ENCODE results near the gene CPNE4.
A peak's percentile ranks its signal among the peaks of the same experiment; 100 is the strongest.
"Not testable (repeated sequence)": the region's sequence is repeated elsewhere in the genome, so short reads cannot be mapped to it uniquely, and the experiment has no call there.

CPNE4 gene

DNA sequence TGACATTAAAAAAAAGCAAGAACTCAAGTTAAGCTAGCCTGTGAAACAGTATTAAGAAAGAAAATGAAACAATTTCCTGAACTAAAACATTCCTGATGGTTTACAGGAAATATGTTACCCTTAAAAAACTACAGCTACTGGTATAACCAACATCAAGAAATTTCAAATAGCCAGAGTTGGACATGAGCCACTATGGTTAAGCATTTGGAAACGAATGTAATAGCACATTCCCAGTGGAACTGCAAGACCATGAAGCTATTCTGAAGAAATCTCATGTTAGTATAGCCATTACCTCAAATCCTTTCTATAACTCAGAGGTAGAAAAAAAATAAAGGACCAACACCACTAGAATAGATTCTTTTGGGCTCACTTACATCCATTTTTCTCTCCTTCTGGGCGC lies 30.2 kb downstream of the CPNE4 start:
- Histone ChIP-seq H3K9me3 (ENCODE audit: control insufficient read depth, insufficient read depth, low read length) (no peaks in the 10 kb centered on the region), H3K9ac (ENCODE audit: low read depth, low read length) (no peak overlapping the region), H3K36me3 (ENCODE audit: insufficient read depth, low read length) (no peaks in the 10 kb centered on the region), H3K4me1 (ENCODE audit: insufficient read depth, low read length) (peaks cover 19% of the 10 kb centered on the region)

DNA sequence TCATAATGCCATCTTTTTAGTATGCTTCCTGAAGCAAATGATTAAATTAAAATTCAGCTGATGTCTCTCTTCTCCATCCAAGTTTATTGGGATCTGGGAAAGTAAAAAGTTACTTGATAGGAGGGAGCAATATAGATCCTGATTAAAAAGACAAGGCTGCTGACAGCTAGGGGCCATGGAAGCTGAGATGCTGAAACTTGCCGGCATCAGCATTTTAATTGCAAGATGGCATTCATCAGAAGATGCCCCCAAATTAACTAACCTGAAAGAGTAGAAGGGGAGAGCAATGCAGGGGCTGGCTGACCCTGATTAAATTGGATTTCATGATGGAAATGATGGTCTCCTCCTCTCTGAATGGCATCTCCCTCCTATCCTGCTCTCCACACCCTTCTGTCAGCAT lies 31.1 kb downstream of the CPNE4 start:
- H3K36me3 ChIP-seq (ENCODE audit: insufficient read depth, low read length) = no peaks in the 10 kb centered on the region
- no peak overlapping the region for H3K9ac ChIP-seq (ENCODE audit: low read depth, low read length)
- peaks cover 19% of the 10 kb centered on the region for H3K4me1 ChIP-seq (ENCODE audit: insufficient read depth, low read length)
- no peaks in the 10 kb centered on the region for H3K9me3 ChIP-seq (ENCODE audit: control insufficient read depth, insufficient read depth, low read length)

DNA sequence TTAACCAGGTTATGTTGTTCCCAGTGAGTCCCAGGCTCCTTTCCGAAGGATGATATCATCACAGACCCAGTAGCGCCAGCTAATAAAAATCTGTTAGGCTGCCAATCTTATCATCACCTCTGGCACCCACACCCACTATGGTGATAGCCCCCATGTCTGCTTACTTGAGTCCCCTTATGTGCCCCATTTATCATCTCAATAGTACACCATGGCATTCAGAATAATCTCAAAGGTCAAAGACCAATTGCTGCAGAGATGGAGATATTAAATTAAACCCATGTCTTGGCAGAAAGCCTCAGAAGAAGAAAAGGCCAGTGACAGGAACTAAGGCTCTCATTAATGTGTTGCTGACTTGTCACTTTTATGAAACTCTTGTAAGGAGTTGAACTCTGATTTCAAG lies 32.8 kb downstream of the CPNE4 start:
- no peaks in the 10 kb centered on the region for H3K9me3 ChIP-seq (ENCODE audit: control insufficient read depth, insufficient read depth, low read length)

DNA sequence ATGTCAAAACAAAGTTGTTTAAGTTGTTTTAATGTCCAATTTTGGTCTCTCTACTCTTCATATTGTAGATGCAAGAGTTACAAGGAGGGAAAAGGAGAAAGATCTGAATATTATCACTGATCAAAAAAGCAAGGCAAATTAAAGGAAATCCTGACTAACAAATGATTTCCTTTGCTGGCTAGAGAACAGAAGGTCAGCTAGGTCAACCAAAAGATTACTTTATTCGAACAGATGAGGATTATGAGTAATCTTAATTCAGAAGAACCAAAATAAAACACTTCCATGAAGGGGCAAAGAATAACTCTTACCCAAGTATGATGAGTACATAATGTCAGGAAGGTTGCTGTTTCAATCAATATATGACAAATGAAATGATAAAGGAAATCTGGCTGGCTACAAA lies 33.8 kb downstream of the CPNE4 start:
- H3K4me1 ChIP-seq (ENCODE audit: insufficient read depth, low read length) = peaks cover 32% of the 10 kb centered on the region
- H3K9me3 ChIP-seq (ENCODE audit: control insufficient read depth, insufficient read depth, low read length) = no peaks in the 10 kb centered on the region
- H3K9ac ChIP-seq (ENCODE audit: low read depth, low read length) = no peak overlapping the region
- H3K36me3 ChIP-seq (ENCODE audit: insufficient read depth, low read length) = no peaks in the 10 kb centered on the region

More for the DNA sequence above, 32.8 kb downstream of the CPNE4 start:
- H3K36me3 ChIP-seq (ENCODE audit: insufficient read depth, low read length) = no peaks in the 10 kb centered on the region
- peaks cover 32% of the 10 kb centered on the region for H3K4me1 ChIP-seq (ENCODE audit: insufficient read depth, low read length)
- H3K9ac ChIP-seq (ENCODE audit: low read depth, low read length) = no peak overlapping the region

DNA sequence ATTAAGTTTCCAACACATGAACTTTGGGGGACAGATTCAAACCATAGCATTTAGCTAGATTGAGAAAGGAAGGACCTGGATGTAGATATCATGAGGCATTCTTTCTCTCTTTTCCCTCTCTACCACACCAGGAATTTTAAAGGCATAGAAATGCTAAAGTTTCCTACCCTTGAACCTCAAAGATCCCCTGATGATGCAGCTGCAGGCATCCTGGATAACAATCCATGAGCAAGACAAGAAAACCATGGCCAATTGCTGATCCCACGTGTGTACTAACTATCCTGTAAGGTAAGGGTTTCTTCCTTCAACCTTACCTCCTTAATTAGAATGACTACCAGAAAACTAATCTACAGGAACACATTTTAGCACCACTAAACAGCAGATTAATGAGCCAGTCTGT lies 36.8 kb downstream of the CPNE4 start:
- Histone ChIP-seq H3K9me3 (ENCODE audit: control insufficient read depth, insufficient read depth, low read length) (no peaks in the 10 kb centered on the region; the same call in 1 of the 2 replicates), H3K4me1 (ENCODE audit: insufficient read depth, low read length) (peaks cover 28% of the 10 kb centered on the region), H3K9ac (ENCODE audit: low read depth, low read length) (no peak overlapping the region), H3K36me3 (ENCODE audit: insufficient read depth, low read length) (no peaks in the 10 kb centered on the region)

GRCh38 chr3:131995891-131996290 lies 38.9 kb downstream of the CPNE4 start:
- H3K4me1 ChIP-seq (ENCODE audit: insufficient read depth, low read length) = peaks cover 16% of the 10 kb centered on the region
- H3K9me3 ChIP-seq (ENCODE audit: control insufficient read depth, insufficient read depth, low read length) = peaks cover 5% of the 10 kb centered on the region; the same call in 1 of the 2 replicates
- H3K9ac ChIP-seq (ENCODE audit: low read depth, low read length) = no peak overlapping the region
- no peaks in the 10 kb centered on the region for H3K36me3 ChIP-seq (ENCODE audit: insufficient read depth, low read length)

- Histone ChIP-seq H3K9me3 (ENCODE audit: control insufficient read depth, insufficient read depth, low read length) (peaks cover 8% of the 10 kb centered on the region), H3K9ac (ENCODE audit: low read depth, low read length) (no peak overlapping the region), H3K36me3 (ENCODE audit: insufficient read depth, low read length) (no peaks in the 10 kb centered on the region), H3K4me1 (ENCODE audit: insufficient read depth, low read length) (no peaks in the 10 kb centered on the region)
Observed at GRCh38 chr3:131989318-131989717, 45.5 kb downstream of the CPNE4 start.

GRCh38 chr3:131988209-131988608 lies 46.6 kb downstream of the CPNE4 start:
- H3K9me3 ChIP-seq (ENCODE audit: control insufficient read depth, insufficient read depth, low read length) = peaks cover 8% of the 10 kb centered on the region

GRCh38 chr3:131983689-131984088 lies 51.1 kb downstream of the CPNE4 start:
- Histone ChIP-seq H3K9me3 (ENCODE audit: control insufficient read depth, insufficient read depth, low read length) (no peaks in the 10 kb centered on the region; the same call in 1 of the 2 replicates), H3K4me1 (ENCODE audit: insufficient read depth, low read length) (no peaks in the 10 kb centered on the region), H3K36me3 (ENCODE audit: insufficient read depth, low read length) (no peaks in the 10 kb centered on the region), H3K9ac (ENCODE audit: low read depth, low read length) (no peak overlapping the region)

More at GRCh38 chr3:131988209-131988608, 46.6 kb downstream of the CPNE4 start:
- no peaks in the 10 kb centered on the region for H3K4me1 ChIP-seq (ENCODE audit: insufficient read depth, low read length)
- no peaks in the 10 kb centered on the region for H3K36me3 ChIP-seq (ENCODE audit: insufficient read depth, low read length)
- H3K9ac ChIP-seq (ENCODE audit: low read depth, low read length) = no peak overlapping the region

DNA sequence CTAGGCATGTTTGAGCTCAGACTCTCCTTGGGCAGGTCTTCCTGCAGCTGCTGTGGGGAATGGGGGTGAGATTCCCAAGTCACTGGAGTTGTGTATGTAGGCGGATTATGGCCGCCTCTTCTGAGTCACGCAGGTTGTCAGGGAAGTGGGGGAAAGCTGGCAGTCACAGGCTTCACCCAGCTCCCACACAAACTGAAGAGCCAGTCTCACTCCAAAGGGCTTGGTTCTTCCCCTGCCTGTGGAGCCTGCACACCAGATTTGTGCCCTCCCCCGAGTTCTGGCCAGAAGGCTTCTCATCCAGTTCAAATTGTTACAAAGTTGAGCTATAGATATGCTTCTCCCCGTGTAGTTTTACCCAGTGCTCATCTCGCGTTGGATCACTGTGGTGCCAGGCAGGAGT lies 53.5 kb downstream of the CPNE4 start:
- Histone ChIP-seq H3K9me3 (ENCODE audit: control insufficient read depth, insufficient read depth, low read length) (no peaks in the 10 kb centered on the region; the same call in 1 of the 2 replicates), H3K36me3 (ENCODE audit: insufficient read depth, low read length) (no peaks in the 10 kb centered on the region), H3K9ac (ENCODE audit: low read depth, low read length) (no peak overlapping the region), H3K4me1 (ENCODE audit: insufficient read depth, low read length) (no peaks in the 10 kb centered on the region)

DNA sequence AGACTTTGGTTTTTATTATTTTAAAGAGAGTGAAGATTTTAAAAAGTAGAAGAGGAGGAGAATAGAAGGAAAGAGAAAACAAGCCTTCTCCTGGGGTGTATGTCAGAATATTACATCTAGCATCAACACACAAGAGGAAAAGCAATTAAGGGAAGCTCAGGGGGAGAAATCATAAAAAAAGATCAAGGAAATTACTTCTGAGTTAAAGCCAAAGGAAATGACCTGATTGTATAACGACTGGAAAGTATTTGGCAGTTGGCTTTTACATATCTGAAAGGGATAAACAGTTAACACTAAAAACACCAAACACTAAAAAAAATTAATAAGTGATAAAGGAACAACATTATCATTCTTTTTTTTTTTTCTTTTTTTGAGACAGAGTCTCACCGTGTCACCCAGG lies 58.4 kb downstream of the CPNE4 start:
- Histone ChIP-seq H3K36me3 (ENCODE audit: insufficient read depth, low read length) (no peaks in the 10 kb centered on the region), H3K9ac (ENCODE audit: low read depth, low read length) (no peak overlapping the region), H3K4me1 (ENCODE audit: insufficient read depth, low read length) (peaks cover 13% of the 10 kb centered on the region), H3K9me3 (ENCODE audit: control insufficient read depth, insufficient read depth, low read length) (no peaks in the 10 kb centered on the region; the same call in 1 of the 2 replicates)

DNA sequence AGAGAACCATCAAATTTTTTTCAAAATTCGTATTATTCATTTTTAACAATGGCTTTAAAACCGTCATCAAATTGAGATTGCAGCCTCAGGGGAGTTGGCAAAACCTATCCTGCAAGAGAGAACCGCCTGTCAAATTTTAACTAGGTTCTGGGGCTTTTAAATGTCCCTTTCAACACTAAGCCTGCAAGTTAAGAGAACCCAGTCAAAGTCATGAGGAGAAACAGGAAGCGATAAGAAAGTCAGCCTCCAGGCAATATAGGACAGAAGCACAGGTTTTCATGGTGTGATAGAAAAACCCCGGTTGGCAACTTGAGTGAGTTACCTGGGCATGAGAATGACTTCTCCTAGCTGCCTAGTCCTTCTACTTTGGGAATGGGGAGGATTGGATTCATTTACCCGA lies 59.8 kb downstream of the CPNE4 start:
- H3K9me3 ChIP-seq (ENCODE audit: control insufficient read depth, insufficient read depth, low read length) = no peaks in the 10 kb centered on the region; the same call in 1 of the 2 replicates
- H3K9ac ChIP-seq (ENCODE audit: low read depth, low read length) = no peak overlapping the region
- H3K36me3 ChIP-seq (ENCODE audit: insufficient read depth, low read length) = no peaks in the 10 kb centered on the region
- peaks cover 13% of the 10 kb centered on the region for H3K4me1 ChIP-seq (ENCODE audit: insufficient read depth, low read length)

DNA sequence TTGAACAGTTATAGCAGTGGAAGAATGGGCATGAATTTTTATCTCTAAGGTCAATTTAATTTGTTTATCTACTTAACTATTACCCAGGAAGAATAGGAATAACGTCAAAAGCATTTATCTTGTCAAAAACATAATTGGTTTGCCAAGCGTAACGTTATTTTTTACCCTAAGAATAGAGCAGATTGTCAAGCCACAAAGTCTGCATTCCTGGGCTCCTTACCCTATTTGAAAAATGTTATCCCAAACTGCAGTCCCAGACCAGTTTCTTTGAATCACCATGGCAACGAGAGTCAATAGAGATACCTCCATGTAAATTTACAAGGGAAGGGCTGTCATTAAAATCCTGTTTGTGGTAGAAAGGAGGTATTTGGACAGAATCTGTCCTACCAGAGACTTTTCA lies 61.1 kb downstream of the CPNE4 start:
- Histone ChIP-seq H3K4me1 (ENCODE audit: insufficient read depth, low read length) (peaks cover 13% of the 10 kb centered on the region), H3K9ac (ENCODE audit: low read depth, low read length) (no peak overlapping the region), H3K9me3 (ENCODE audit: control insufficient read depth, insufficient read depth, low read length) (no peaks in the 10 kb centered on the region; the same call in 1 of the 2 replicates), H3K36me3 (ENCODE audit: insufficient read depth, low read length) (no peaks in the 10 kb centered on the region)

GRCh38 chr3:131972550-131972949 lies 62.3 kb downstream of the CPNE4 start:
- peaks cover 13% of the 10 kb centered on the region for H3K4me1 ChIP-seq (ENCODE audit: insufficient read depth, low read length)
- H3K9me3 ChIP-seq (ENCODE audit: control insufficient read depth, insufficient read depth, low read length) = no peaks in the 10 kb centered on the region
- H3K9ac ChIP-seq (ENCODE audit: low read depth, low read length) = no peak overlapping the region
- H3K36me3 ChIP-seq (ENCODE audit: insufficient read depth, low read length) = no peaks in the 10 kb centered on the region

DNA sequence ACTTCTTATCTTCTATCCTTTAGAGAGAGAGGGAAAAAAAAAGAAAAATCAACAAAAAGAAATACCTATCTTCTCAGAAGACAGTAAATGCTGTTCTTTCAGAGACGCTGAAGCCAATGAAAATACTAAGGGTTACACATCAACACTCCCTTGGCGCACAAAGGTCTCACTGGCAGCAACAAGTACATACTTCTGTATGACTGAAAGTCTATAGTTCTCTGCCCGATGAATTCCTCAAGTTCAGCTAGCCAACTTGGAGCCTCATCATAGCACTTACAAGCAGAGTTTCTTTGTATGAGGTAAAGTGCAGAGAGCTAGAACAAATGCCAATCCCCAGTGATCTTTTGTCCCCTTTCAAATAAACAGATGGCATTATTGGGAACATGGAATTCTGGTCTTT lies 62.7 kb downstream of the CPNE4 start:
- Histone ChIP-seq H3K4me1 (ENCODE audit: insufficient read depth, low read length) (peaks cover 13% of the 10 kb centered on the region), H3K9ac (ENCODE audit: low read depth, low read length) (no peak overlapping the region), H3K9me3 (ENCODE audit: control insufficient read depth, insufficient read depth, low read length) (no peaks in the 10 kb centered on the region), H3K36me3 (ENCODE audit: insufficient read depth, low read length) (no peaks in the 10 kb centered on the region)

GRCh38 chr3:131963442-131963841 lies 71.4 kb downstream of the CPNE4 start:
- not testable (repeated sequence) for H3K36me3 ChIP-seq (ENCODE audit: insufficient read depth, low read length); H3K4me1 ChIP-seq (ENCODE audit: insufficient read depth, low read length); H3K9me3 ChIP-seq (ENCODE audit: control insufficient read depth, insufficient read depth, low read length)
- 0 out of 2 replicates have a peak overlapping the region, but pooled peaks have one; percentile 18 for H3K9ac ChIP-seq (ENCODE audit: low read depth, low read length)
